ENCODE data around the gene CCDC78. TPM values are rescaled to one million over a fixed set of nuclear protein-coding genes. Genes with fewer than 3 reads are reported as not detected.
A peak's percentile ranks its signal among the peaks of the same experiment; 100 is the strongest.

Gene CCDC78
- total and polyA plus RNA-seq, 2 of the 13 experiments (the other 11 are each of a cell fraction or from before 2014, with no cell fraction given) = 0.53 to 1.5 TPM

DNA sequence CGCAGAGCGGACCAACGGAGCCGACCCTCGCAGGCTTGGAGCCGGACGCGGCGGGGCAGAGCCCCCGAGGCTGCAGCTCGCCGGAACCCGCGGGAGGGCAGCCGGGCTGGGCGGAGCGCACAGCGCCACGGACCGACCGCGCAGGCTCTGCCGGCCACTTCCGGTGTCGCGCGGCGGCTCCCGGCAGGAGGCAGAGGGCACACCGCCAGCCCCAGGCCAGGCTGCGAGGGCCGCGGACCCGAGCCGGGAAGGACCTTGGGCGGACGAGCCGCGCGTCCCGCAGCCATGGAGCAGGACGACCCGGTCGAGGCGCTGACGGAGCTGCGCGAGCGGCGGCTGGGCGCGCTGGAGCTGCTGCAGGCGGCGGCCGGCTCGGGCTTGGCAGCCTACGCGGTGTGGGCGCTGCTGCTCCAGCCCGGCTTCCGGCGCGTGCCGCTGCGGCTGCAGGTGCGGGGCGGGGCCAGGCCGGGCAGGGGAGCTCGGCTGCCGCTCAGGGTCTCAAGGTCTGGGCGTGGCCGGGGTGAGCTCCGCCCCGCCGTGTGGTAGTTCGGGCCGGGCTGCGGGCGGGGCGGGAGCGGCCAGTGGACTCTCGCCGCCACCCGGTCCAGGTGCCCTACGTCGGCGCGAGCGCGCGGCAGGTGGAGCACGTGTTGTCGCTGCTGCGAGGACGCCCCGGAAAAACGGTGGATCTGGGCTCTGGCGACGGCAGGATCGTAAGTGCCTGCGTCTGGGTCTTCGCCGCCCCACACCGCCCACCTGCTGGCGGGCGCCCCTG is 5.1 kb downstream of the CCDC78 start, which contains the start of gene ANTKMT (continued):
- TF ChIP-seq, protein P1, sequence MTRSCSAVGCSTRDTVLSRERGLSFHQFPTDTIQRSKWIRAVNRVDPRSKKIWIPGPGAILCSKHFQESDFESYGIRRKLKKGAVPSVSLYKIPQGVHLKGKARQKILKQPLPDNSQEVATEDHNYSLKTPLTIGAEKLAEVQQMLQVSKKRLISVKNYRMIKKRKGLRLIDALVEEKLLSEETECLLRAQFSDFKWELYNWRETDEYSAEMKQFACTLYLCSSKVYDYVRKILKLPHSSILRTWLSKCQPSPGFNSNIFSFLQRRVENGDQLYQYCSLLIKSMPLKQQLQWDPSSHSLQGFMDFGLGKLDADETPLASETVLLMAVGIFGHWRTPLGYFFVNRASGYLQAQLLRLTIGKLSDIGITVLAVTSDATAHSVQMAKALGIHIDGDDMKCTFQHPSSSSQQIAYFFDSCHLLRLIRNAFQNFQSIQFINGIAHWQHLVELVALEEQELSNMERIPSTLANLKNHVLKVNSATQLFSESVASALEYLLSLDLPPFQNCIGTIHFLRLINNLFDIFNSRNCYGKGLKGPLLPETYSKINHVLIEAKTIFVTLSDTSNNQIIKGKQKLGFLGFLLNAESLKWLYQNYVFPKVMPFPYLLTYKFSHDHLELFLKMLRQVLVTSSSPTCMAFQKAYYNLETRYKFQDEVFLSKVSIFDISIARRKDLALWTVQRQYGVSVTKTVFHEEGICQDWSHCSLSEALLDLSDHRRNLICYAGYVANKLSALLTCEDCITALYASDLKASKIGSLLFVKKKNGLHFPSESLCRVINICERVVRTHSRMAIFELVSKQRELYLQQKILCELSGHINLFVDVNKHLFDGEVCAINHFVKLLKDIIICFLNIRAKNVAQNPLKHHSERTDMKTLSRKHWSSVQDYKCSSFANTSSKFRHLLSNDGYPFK (CRISPR knock-in tag; IDR thresholded peaks at IDR 0.05; ENCODE audit: borderline replicate concordance) = 0 out of 2 replicates have a peak, but pooled peaks have one; percentile 17
- peak; percentile 68 for TF ChIP-seq SALL1 (CRISPR knock-in tag; IDR thresholded peaks at IDR 0.05)
- TF ChIP-seq, protein P2, sequence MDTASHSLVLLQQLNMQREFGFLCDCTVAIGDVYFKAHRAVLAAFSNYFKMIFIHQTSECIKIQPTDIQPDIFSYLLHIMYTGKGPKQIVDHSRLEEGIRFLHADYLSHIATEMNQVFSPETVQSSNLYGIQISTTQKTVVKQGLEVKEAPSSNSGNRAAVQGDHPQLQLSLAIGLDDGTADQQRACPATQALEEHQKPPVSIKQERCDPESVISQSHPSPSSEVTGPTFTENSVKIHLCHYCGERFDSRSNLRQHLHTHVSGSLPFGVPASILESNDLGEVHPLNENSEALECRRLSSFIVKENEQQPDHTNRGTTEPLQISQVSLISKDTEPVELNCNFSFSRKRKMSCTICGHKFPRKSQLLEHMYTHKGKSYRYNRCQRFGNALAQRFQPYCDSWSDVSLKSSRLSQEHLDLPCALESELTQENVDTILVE (CRISPR knock-in tag; IDR thresholded peaks at IDR 0.05) = no peak; the same call in 1 of the 2 replicates
- TF ChIP-seq HMG20B (CRISPR knock-in tag; conservative IDR thresholded peaks at IDR 0.05) = no peak
- TF ChIP-seq TEAD2 (CRISPR knock-in tag; IDR thresholded peaks at IDR 0.05) = 0 out of 2 replicates have a peak, but pooled peaks have one; percentile 36
- TF ChIP-seq ZKSCAN5 (CRISPR knock-in tag; IDR thresholded peaks at IDR 0.05) = no peak
- TF ChIP-seq ISL2 (CRISPR knock-in tag; IDR thresholded peaks at IDR 0.05) = 0 out of 2 replicates have a peak, but pooled peaks have one; percentile 11
- TF ChIP-seq ZSCAN12 (CRISPR knock-in tag; IDR thresholded peaks at IDR 0.05) = no peak
- TF ChIP-seq NCOA5 (CRISPR knock-in tag; IDR thresholded peaks at IDR 0.05) = no peak
- peak; percentile 79; the same call in 1 of the 2 replicates for TF ChIP-seq ZNF232 (CRISPR knock-in tag; IDR thresholded peaks at IDR 0.05; ENCODE audit: borderline replicate concordance)
- TF ChIP-seq TBX2 (CRISPR knock-in tag; IDR thresholded peaks at IDR 0.05; ENCODE audit: borderline replicate concordance) = peak; percentile 75; the same call in 1 of the 2 replicates
- 0 out of 2 replicates have a peak, but pooled peaks have one; percentile 54 for TF ChIP-seq ZZZ3 (CRISPR knock-in tag; IDR thresholded peaks at IDR 0.05; ENCODE audit: borderline replicate concordance)
- peak; percentile 58 for TF ChIP-seq ZNF883 (CRISPR knock-in tag; IDR thresholded peaks at IDR 0.05; ENCODE audit: not compliant biosample characterization)
- TF ChIP-seq, protein P3, sequence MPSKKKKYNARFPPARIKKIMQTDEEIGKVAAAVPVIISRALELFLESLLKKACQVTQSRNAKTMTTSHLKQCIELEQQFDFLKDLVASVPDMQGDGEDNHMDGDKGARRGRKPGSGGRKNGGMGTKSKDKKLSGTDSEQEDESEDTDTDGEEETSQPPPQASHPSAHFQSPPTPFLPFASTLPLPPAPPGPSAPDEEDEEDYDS (CRISPR knock-in tag; IDR thresholded peaks at IDR 0.05) = 0 out of 2 replicates have a peak, but pooled peaks have one; percentile 5
- peak in 1 of 2 experiments; percentile 1; a peak in 1 of 4 replicates for TF ChIP-seq KLF16 (CRISPR knock-in tag; IDR thresholded peaks at IDR 0.05)
- TF ChIP-seq FOXK2 (IDR thresholded peaks at IDR 0.05) = no peak
- peak; percentile 93 for TF ChIP-seq GATAD1 (CRISPR knock-in tag; IDR thresholded peaks at IDR 0.05)
- TF ChIP-seq ZNF253 (CRISPR knock-in tag; IDR thresholded peaks at IDR 0.05; ENCODE audit: borderline replicate concordance) = 0 out of 2 replicates have a peak, but pooled peaks have one; percentile 20
- TF ChIP-seq TCF7 (IDR thresholded peaks at IDR 0.05; ENCODE audit: low read depth) = no peak
- TF ChIP-seq ZNF564 (CRISPR knock-in tag; IDR thresholded peaks at IDR 0.05) = peak; percentile 82; the same call in 1 of the 2 replicates
- no peak for TF ChIP-seq ZBTB21 (CRISPR knock-in tag; IDR thresholded peaks at IDR 0.05)
- no peak for TF ChIP-seq ZNF550 (CRISPR knock-in tag; IDR thresholded peaks at IDR 0.05; ENCODE audit: borderline replicate concordance)
- TF ChIP-seq ZNF3 (CRISPR knock-in tag; IDR thresholded peaks at IDR 0.05) = no peak
- 0 out of 2 replicates have a peak, but pooled peaks have one; percentile 34 for TF ChIP-seq TGIF2 (CRISPR knock-in tag; IDR thresholded peaks at IDR 0.05)
- peak; percentile 70 for TF ChIP-seq BRD4 (CRISPR knock-in tag; IDR thresholded peaks at IDR 0.05)
- TF ChIP-seq, protein P4, sequence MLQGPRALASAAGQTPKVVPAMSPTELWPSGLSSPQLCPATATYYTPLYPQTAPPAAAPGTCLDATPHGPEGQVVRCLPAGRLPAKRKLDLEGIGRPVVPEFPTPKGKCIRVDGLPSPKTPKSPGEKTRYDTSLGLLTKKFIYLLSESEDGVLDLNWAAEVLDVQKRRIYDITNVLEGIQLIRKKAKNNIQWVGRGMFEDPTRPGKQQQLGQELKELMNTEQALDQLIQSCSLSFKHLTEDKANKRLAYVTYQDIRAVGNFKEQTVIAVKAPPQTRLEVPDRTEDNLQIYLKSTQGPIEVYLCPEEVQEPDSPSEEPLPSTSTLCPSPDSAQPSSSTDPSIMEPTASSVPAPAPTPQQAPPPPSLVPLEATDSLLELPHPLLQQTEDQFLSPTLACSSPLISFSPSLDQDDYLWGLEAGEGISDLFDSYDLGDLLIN (CRISPR knock-in tag; IDR thresholded peaks at IDR 0.05; ENCODE audit: borderline replicate concordance) = 0 out of 2 replicates have a peak, but pooled peaks have one; percentile 70
